RWPE2 (cell line): ENCODE results near the gene TECTA.

Experiments
- ATAC-seq: fragments of 200-7000 bp; cut with Tn5 transposase; 3 replicates; pipeline ENCODE4 v1.9.1; 2021; ENCODE audit warnings: low read depth
- DNase-seq: peaks from one replicate; pipeline ENCODE4 v3.0.0-alpha.2; 2020; ENCODE audit warnings: low spot score
- H3K27ac ChIP-seq: fragments of 450-650 bp; 2 replicates; pipeline ENCODE4 v1.5.1; 2017; ENCODE audit warnings: mild to moderate bottlenecking; ENCODE audit not compliant: poor library complexity, severe bottlenecking
- H3K27me3 ChIP-seq: fragments of 250-450 bp; sonication (Bioruptor Pico); 2 replicates; pipeline ENCODE4 v1.5.1; 2021; ENCODE audit warnings: mild to moderate bottlenecking, moderate library complexity; ENCODE audit not compliant: insufficient read depth, poor library complexity, severe bottlenecking
- H3K36me3 ChIP-seq: fragments of 250-450 bp; sonication (Bioruptor Pico); 2 replicates; pipeline ENCODE4 v1.5.1; 2020; ENCODE audit warnings: low read depth, mild to moderate bottlenecking, moderate library complexity
- H3K4me1 ChIP-seq: fragments of 250-450 bp; sonication (Bioruptor Pico); 2 replicates; pipeline ENCODE4 v1.5.1; 2021; ENCODE audit warnings: mild to moderate bottlenecking, moderate library complexity; ENCODE audit not compliant: insufficient read depth, poor library complexity, severe bottlenecking
- H3K4me3 ChIP-seq: fragments of 250-450 bp; sonication (Bioruptor Pico); 2 replicates; pipeline ENCODE4 v1.5.1; 2021; ENCODE audit warnings: mild to moderate bottlenecking, moderate library complexity; ENCODE audit not compliant: severe bottlenecking
- H3K9me3 ChIP-seq: fragments of 250-450 bp; sonication (Bioruptor Pico); 2 replicates; pipeline ENCODE4 v1.5.1; 2021; ENCODE audit warnings: mild to moderate bottlenecking, moderate library complexity; ENCODE audit not compliant: severe bottlenecking
- TF ChIP-seq, protein P1 (sequence below): fragments of 450-650 bp; IDR thresholded peaks from one replicate; pipeline ENCODE4 v1.5.1; 2017; ENCODE audit warnings: mild to moderate bottlenecking, moderate library complexity; ENCODE audit not compliant: poor library complexity, severe bottlenecking

Gene TECTA

GRCh38 chr11:121191818-121192217, 90.8 kb downstream of the TECTA start:
- H3K4me1 ChIP-seq: no peaks in the 10 kb centered on the region
- H3K36me3 ChIP-seq: no peaks in the 10 kb centered on the region
- no peak overlapping the region for H3K27ac ChIP-seq
- ATAC-seq: no peak
- DNase-seq: no peak
- H3K27me3 ChIP-seq: peaks cover 13% of the 10 kb centered on the region
- TF ChIP-seq, protein P1, sequence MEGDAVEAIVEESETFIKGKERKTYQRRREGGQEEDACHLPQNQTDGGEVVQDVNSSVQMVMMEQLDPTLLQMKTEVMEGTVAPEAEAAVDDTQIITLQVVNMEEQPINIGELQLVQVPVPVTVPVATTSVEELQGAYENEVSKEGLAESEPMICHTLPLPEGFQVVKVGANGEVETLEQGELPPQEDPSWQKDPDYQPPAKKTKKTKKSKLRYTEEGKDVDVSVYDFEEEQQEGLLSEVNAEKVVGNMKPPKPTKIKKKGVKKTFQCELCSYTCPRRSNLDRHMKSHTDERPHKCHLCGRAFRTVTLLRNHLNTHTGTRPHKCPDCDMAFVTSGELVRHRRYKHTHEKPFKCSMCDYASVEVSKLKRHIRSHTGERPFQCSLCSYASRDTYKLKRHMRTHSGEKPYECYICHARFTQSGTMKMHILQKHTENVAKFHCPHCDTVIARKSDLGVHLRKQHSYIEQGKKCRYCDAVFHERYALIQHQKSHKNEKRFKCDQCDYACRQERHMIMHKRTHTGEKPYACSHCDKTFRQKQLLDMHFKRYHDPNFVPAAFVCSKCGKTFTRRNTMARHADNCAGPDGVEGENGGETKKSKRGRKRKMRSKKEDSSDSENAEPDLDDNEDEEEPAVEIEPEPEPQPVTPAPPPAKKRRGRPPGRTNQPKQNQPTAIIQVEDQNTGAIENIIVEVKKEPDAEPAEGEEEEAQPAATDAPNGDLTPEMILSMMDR: no peak
- H3K4me3 ChIP-seq: no peak overlapping the region
- H3K9me3 ChIP-seq: no peaks in the 10 kb centered on the region

- peak; percentile 84 for ATAC-seq
- H3K27ac ChIP-seq: no peak overlapping the region
Observed at GRCh38 chr11:121194731-121195596, 93.9 kb downstream of the TECTA start.

GRCh38 chr11:121198491-121198890, 97.4 kb downstream of the TECTA start:
- ATAC-seq: no peak
- no peaks in the 10 kb centered on the region for H3K4me1 ChIP-seq
- H3K27ac ChIP-seq: no peak overlapping the region
- H3K4me3 ChIP-seq: no peak overlapping the region
- no peaks in the 10 kb centered on the region for H3K9me3 ChIP-seq
- TF ChIP-seq, protein P1: no peak
- no peak for DNase-seq
- H3K27me3 ChIP-seq: peaks cover 15% of the 10 kb centered on the region
- H3K36me3 ChIP-seq: no peaks in the 10 kb centered on the region

More at GRCh38 chr11:121194731-121195596, 93.9 kb downstream of the TECTA start:
- no peak for DNase-seq
- Histone ChIP-seq H3K4me3 (no peak overlapping the region), H3K4me1 (no peaks in the 10 kb centered on the region), H3K27me3 (peaks cover 15% of the 10 kb centered on the region), H3K36me3 (no peaks in the 10 kb centered on the region), H3K9me3 (no peaks in the 10 kb centered on the region)
- TF ChIP-seq, protein P1: peak; percentile 91

DNA sequence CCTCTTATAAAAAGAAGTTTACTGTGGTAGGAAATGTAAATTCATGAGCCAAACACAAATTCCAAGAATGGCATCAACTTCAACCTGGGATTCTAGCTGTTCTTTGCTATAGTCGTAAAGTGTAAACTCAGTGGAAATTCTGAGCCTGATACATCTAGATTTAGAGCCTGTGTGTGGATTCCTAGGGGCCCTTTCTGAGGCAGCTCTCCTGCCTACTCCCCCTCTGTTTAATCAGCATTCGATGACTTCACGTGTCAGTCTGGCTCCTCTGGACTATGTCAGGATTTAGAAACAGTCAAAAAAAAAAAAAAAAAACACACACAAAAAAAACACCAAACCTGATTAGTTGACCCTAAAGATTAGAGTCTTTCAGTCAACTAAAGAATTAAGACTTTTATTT, 98.5 kb downstream of the TECTA start:
- DNase-seq (no peak), ATAC-seq (no peak)
- Histone ChIP-seq H3K4me1 (no peaks in the 10 kb centered on the region), H3K9me3 (no peaks in the 10 kb centered on the region), H3K36me3 (no peaks in the 10 kb centered on the region), H3K27me3 (peaks cover 15% of the 10 kb centered on the region), H3K4me3 (no peak overlapping the region), H3K27ac (no peak overlapping the region)
- TF ChIP-seq, protein P1: no peak

- Histone ChIP-seq H3K27ac (no peak overlapping the region), H3K36me3 (no peaks in the 10 kb centered on the region), H3K4me1 (no peaks in the 10 kb centered on the region), H3K4me3 (no peak overlapping the region), H3K9me3 (no peaks in the 10 kb centered on the region), H3K27me3 (peaks cover 25% of the 10 kb centered on the region)
- ATAC-seq: no peak
- DNase-seq: no peak
- TF ChIP-seq, protein P1: no peak
Observed at GRCh38 chr11:121206810-121207209, 105.8 kb downstream of the TECTA start.
